ENCODE measurements around the gene CNOT4.
A peak's percentile ranks its signal among the peaks of the same experiment; 100 is the strongest.

DNA sequence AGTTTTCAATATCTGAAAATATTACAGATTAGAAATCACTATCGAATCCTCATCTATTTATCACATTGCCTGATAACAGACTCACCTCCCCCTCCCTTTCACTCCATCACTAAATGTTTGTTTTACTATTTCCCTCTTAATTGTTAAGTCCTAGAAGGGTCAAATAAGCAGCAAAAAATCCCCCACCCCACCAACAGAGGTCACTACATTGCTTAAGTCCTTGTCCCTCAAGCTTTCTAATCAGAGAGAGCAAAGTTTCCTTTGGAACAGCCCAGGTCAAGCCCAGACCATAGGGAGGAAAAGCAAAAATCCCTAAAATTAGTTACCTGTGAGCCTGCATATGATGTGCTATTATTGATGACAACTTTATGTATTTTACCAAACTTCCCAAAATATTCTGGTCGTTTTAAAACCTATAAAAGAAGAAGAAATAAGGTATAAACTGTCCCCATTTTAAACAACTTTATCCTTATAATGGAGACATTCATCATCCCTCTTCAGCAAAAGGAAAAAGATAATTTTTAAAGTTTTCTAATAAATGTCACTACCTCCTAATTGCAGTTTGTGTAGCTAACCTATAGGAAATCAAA, 95.0 kb downstream of the CNOT4 start:
- TF ChIP-seq, protein P1, sequence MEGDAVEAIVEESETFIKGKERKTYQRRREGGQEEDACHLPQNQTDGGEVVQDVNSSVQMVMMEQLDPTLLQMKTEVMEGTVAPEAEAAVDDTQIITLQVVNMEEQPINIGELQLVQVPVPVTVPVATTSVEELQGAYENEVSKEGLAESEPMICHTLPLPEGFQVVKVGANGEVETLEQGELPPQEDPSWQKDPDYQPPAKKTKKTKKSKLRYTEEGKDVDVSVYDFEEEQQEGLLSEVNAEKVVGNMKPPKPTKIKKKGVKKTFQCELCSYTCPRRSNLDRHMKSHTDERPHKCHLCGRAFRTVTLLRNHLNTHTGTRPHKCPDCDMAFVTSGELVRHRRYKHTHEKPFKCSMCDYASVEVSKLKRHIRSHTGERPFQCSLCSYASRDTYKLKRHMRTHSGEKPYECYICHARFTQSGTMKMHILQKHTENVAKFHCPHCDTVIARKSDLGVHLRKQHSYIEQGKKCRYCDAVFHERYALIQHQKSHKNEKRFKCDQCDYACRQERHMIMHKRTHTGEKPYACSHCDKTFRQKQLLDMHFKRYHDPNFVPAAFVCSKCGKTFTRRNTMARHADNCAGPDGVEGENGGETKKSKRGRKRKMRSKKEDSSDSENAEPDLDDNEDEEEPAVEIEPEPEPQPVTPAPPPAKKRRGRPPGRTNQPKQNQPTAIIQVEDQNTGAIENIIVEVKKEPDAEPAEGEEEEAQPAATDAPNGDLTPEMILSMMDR (IDR thresholded peaks at IDR 0.05): peak; percentile 46
- TF ChIP-seq, protein P2, sequence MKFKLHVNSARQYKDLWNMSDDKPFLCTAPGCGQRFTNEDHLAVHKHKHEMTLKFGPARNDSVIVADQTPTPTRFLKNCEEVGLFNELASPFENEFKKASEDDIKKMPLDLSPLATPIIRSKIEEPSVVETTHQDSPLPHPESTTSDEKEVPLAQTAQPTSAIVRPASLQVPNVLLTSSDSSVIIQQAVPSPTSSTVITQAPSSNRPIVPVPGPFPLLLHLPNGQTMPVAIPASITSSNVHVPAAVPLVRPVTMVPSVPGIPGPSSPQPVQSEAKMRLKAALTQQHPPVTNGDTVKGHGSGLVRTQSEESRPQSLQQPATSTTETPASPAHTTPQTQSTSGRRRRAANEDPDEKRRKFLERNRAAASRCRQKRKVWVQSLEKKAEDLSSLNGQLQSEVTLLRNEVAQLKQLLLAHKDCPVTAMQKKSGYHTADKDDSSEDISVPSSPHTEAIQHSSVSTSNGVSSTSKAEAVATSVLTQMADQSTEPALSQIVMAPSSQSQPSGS (CRISPR knock-in tag; IDR thresholded peaks at IDR 0.05; ENCODE audit: borderline replicate concordance, low read depth): no peak
- TF ChIP-seq ZNF138 (CRISPR knock-in tag; conservative IDR thresholded peaks at IDR 0.05): no peak
- TF ChIP-seq, protein P3, sequence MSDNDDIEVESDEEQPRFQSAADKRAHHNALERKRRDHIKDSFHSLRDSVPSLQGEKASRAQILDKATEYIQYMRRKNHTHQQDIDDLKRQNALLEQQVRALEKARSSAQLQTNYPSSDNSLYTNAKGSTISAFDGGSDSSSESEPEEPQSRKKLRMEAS (CRISPR knock-in tag; IDR thresholded peaks at IDR 0.05): no peak
- no peak for TF ChIP-seq FOXJ3 (CRISPR knock-in tag; IDR thresholded peaks at IDR 0.05; ENCODE audit: borderline replicate concordance)
- no peak for TF ChIP-seq SMAD3 (CRISPR knock-in tag; IDR thresholded peaks at IDR 0.05; ENCODE audit: borderline replicate concordance)
- TF ChIP-seq, protein P4, sequence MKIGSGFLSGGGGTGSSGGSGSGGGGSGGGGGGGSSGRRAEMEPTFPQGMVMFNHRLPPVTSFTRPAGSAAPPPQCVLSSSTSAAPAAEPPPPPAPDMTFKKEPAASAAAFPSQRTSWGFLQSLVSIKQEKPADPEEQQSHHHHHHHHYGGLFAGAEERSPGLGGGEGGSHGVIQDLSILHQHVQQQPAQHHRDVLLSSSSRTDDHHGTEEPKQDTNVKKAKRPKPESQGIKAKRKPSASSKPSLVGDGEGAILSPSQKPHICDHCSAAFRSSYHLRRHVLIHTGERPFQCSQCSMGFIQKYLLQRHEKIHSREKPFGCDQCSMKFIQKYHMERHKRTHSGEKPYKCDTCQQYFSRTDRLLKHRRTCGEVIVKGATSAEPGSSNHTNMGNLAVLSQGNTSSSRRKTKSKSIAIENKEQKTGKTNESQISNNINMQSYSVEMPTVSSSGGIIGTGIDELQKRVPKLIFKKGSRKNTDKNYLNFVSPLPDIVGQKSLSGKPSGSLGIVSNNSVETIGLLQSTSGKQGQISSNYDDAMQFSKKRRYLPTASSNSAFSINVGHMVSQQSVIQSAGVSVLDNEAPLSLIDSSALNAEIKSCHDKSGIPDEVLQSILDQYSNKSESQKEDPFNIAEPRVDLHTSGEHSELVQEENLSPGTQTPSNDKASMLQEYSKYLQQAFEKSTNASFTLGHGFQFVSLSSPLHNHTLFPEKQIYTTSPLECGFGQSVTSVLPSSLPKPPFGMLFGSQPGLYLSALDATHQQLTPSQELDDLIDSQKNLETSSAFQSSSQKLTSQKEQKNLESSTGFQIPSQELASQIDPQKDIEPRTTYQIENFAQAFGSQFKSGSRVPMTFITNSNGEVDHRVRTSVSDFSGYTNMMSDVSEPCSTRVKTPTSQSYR (CRISPR knock-in tag; IDR thresholded peaks at IDR 0.05): no peak
- TF ChIP-seq SMAD4 (CRISPR knock-in tag; IDR thresholded peaks at IDR 0.05): no peak
- TF ChIP-seq, protein P5, sequence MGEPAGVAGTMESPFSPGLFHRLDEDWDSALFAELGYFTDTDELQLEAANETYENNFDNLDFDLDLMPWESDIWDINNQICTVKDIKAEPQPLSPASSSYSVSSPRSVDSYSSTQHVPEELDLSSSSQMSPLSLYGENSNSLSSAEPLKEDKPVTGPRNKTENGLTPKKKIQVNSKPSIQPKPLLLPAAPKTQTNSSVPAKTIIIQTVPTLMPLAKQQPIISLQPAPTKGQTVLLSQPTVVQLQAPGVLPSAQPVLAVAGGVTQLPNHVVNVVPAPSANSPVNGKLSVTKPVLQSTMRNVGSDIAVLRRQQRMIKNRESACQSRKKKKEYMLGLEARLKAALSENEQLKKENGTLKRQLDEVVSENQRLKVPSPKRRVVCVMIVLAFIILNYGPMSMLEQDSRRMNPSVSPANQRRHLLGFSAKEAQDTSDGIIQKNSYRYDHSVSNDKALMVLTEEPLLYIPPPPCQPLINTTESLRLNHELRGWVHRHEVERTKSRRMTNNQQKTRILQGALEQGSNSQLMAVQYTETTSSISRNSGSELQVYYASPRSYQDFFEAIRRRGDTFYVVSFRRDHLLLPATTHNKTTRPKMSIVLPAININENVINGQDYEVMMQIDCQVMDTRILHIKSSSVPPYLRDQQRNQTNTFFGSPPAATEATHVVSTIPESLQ (CRISPR knock-in tag; IDR thresholded peaks at IDR 0.05): no peak
- TF ChIP-seq, protein P6, sequence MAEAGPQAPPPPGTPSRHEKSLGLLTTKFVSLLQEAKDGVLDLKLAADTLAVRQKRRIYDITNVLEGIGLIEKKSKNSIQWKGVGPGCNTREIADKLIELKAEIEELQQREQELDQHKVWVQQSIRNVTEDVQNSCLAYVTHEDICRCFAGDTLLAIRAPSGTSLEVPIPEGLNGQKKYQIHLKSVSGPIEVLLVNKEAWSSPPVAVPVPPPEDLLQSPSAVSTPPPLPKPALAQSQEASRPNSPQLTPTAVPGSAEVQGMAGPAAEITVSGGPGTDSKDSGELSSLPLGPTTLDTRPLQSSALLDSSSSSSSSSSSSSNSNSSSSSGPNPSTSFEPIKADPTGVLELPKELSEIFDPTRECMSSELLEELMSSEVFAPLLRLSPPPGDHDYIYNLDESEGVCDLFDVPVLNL (CRISPR knock-in tag; IDR thresholded peaks at IDR 0.05; ENCODE audit: borderline replicate concordance, low read depth): no peak
- TF ChIP-seq, protein P7, sequence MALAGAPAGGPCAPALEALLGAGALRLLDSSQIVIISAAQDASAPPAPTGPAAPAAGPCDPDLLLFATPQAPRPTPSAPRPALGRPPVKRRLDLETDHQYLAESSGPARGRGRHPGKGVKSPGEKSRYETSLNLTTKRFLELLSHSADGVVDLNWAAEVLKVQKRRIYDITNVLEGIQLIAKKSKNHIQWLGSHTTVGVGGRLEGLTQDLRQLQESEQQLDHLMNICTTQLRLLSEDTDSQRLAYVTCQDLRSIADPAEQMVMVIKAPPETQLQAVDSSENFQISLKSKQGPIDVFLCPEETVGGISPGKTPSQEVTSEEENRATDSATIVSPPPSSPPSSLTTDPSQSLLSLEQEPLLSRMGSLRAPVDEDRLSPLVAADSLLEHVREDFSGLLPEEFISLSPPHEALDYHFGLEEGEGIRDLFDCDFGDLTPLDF (CRISPR knock-in tag; IDR thresholded peaks at IDR 0.05): no peak
- no peak for TF ChIP-seq NR3C1 (CRISPR knock-in tag; conservative IDR thresholded peaks at IDR 0.05; ENCODE audit: low read depth)

Measured in WTC11 (cell line).